ENCODE measurements around the gene RCBTB2.

The RCBTB2 gene

DNA sequence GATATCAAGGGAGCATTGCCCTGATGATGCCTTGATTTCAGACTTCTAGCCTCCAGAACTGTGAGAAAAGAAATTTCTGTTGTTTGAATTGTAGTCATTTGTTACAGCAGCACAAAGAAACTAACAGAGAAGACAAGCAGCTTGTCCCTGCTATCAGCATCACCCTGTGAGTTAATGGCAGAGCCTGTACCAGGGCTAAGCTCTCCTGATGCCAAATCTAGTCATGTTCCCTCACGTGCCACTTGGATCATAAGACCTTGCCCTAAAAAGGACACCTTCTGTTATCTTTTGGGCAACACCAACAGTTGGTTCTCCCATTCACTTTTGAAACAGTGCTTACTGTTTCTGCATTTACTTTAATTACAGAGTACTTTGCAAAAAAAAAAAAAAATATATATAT lies 14.8 kb downstream of the RCBTB2 start:
- Histone ChIP-seq H3K27me3 (ENCODE audit: control insufficient read depth, insufficient read depth, low read length) (no peaks in the 10 kb centered on the region), H3K4me3 (ENCODE audit: low read length) (no peak overlapping the region), H3K27ac (ENCODE audit: low read length) (no peak overlapping the region), H3K36me3 (ENCODE audit: control insufficient read depth, low read depth, low read length) (peaks cover 6% of the 10 kb centered on the region), H3K9me3 (ENCODE audit: control insufficient read depth, low read depth, low read length) (no peaks in the 10 kb centered on the region), H3K9ac (ENCODE audit: low read length) (no peak overlapping the region), H3K4me1 (ENCODE audit: control insufficient read depth, low read depth, low read length) (no peaks in the 10 kb centered on the region)

DNA sequence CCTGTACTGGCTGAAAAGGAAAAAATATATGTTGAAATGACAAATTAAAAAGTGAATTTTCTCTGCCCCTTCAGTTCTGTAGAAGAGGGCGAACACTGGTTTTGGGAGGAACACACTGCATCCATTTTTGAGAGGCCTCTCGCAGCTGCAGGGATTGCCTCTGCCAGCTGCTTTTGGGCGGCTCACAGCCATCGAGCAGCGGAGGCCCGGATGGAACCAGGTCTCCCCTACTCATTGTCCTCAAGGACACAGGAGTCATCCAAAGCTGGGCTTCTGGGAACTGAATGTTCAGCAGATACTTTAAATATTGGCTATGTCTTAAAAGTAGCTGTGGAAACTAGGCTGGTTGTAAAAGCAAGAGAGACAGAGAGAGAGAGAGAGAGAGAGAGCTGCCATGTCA lies 17.1 kb downstream of the RCBTB2 start:
- Histone ChIP-seq H3K4me1 (ENCODE audit: control insufficient read depth, low read depth, low read length) (no peaks in the 10 kb centered on the region), H3K36me3 (ENCODE audit: control insufficient read depth, low read depth, low read length) (peaks cover 5% of the 10 kb centered on the region), H3K27me3 (ENCODE audit: control insufficient read depth, insufficient read depth, low read length) (no peaks in the 10 kb centered on the region), H3K9me3 (ENCODE audit: control insufficient read depth, low read depth, low read length) (no peaks in the 10 kb centered on the region), H3K4me3 (ENCODE audit: low read length) (no peak overlapping the region), H3K9ac (ENCODE audit: low read length) (no peak overlapping the region), H3K27ac (ENCODE audit: low read length) (no peak overlapping the region)

DNA sequence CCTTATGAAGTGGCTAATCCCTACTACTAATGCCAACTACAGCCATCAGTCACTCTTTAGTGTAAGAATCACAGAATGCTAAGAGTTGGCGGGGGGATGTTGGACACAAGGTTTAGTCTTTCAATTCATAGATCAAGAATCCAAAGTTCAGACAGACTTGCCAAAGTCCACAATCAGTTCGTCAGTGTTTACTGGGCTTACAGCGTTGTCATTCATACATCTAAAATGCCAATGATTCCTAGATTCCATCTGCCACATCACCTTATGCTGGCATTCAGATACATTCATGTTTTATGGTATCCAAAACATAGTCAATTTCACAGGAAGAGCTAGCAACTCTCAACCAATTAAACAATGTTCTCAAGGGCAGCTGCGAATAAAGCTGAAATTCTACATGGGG lies 18.1 kb downstream of the RCBTB2 start:
- Histone ChIP-seq H3K27me3 (ENCODE audit: control insufficient read depth, insufficient read depth, low read length) (no peaks in the 10 kb centered on the region), H3K36me3 (ENCODE audit: control insufficient read depth, low read depth, low read length) (peaks cover 5% of the 10 kb centered on the region), H3K4me3 (ENCODE audit: low read length) (no peak overlapping the region), H3K27ac (ENCODE audit: low read length) (no peak overlapping the region), H3K9me3 (ENCODE audit: control insufficient read depth, low read depth, low read length) (no peaks in the 10 kb centered on the region), H3K9ac (ENCODE audit: low read length) (no peak overlapping the region), H3K4me1 (ENCODE audit: control insufficient read depth, low read depth, low read length) (no peaks in the 10 kb centered on the region)

DNA sequence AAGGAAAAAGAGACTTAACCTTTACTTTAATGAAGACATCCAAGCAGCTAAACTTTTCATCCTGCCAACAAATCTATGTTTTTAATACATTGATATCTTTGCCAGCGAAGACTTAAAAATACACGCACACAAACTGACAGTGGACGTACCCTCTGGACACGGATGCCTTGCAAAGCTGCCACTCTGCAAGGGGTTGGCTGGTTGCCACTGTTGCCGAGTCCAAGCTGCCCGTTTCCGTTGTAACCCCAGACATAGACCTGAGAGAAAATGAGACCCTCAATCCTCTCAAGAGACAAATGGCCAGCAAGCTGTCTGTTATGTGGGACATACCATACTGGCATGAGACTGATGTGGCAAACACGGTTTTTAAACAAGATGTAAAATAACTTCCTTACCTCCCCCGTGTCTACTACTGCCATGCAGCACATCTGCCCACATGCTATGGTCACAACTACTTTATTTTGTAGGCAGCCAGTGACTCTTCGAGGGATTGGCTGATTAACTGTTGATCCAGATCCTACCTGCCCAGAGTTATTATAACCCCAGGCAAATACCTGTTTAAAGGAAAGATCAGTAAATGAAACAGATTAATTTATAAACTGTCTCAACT lies 21.2 kb downstream of the RCBTB2 start:
- no peaks in the 10 kb centered on the region for H3K9me3 ChIP-seq (ENCODE audit: control insufficient read depth, low read depth, low read length)
- H3K36me3 ChIP-seq (ENCODE audit: control insufficient read depth, low read depth, low read length), result peaks cover 5% of the 10 kb centered on the region
- H3K4me3 ChIP-seq (ENCODE audit: low read length), result no peak overlapping the region
- H3K27me3 ChIP-seq (ENCODE audit: control insufficient read depth, insufficient read depth, low read length), result no peaks in the 10 kb centered on the region
- no peak overlapping the region for H3K9ac ChIP-seq (ENCODE audit: low read length)
- no peaks in the 10 kb centered on the region for H3K4me1 ChIP-seq (ENCODE audit: control insufficient read depth, low read depth, low read length)
- no peak overlapping the region for H3K27ac ChIP-seq (ENCODE audit: low read length)

DNA sequence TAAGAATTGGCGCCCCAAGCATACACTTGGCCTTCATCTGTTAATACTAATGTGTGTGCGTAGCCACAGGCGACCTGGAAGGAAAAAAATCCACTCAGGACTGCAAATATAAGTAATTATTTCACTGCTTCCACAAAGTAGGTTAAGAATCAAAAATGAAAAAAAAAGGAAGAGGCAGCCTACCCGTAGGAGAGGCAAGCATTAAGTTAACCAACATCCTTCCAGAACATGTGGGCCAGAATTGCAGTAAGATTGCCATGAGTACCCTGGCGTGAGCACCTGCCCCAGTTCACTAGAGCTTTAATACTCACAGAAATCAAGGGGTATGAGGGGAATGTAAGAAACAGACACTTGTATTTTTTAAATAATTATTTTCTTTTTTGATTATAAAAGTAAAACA lies 22.2 kb downstream of the RCBTB2 start:
- no peak overlapping the region for H3K27ac ChIP-seq (ENCODE audit: low read length)
- H3K27me3 ChIP-seq (ENCODE audit: control insufficient read depth, insufficient read depth, low read length), result no peaks in the 10 kb centered on the region
- H3K9ac ChIP-seq (ENCODE audit: low read length), result no peak overlapping the region
- H3K4me1 ChIP-seq (ENCODE audit: control insufficient read depth, low read depth, low read length), result no peaks in the 10 kb centered on the region
- H3K9me3 ChIP-seq (ENCODE audit: control insufficient read depth, low read depth, low read length), result no peaks in the 10 kb centered on the region
- peaks cover 5% of the 10 kb centered on the region for H3K36me3 ChIP-seq (ENCODE audit: control insufficient read depth, low read depth, low read length)
- H3K4me3 ChIP-seq (ENCODE audit: low read length), result no peak overlapping the region

DNA sequence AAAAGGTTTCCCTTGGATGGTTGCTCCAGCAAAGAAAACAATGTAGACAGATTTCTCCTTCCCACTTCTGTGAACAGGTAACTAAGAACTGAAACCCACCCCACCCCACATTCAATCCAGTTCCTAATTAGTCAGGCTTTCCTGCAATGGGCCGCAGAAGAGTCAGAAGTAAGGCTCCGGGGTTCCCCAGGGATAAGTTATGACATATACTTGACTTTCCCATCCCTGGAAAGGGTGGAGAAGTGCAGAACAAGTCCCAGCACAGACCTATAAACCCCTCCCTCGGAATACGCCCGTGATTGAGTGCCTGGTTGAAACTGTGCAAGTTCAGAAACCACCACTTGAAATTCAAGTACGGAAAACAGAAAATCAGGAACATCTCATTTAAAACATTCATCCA lies 24.9 kb downstream of the RCBTB2 start:
- Histone ChIP-seq H3K9me3 (ENCODE audit: control insufficient read depth, low read depth, low read length) (no peaks in the 10 kb centered on the region), H3K9ac (ENCODE audit: low read length) (no peak overlapping the region), H3K4me1 (ENCODE audit: control insufficient read depth, low read depth, low read length) (no peaks in the 10 kb centered on the region), H3K36me3 (ENCODE audit: control insufficient read depth, low read depth, low read length) (peaks cover 5% of the 10 kb centered on the region), H3K4me3 (ENCODE audit: low read length) (no peak overlapping the region), H3K27me3 (ENCODE audit: control insufficient read depth, insufficient read depth, low read length) (no peaks in the 10 kb centered on the region), H3K27ac (ENCODE audit: low read length) (no peak overlapping the region)

DNA sequence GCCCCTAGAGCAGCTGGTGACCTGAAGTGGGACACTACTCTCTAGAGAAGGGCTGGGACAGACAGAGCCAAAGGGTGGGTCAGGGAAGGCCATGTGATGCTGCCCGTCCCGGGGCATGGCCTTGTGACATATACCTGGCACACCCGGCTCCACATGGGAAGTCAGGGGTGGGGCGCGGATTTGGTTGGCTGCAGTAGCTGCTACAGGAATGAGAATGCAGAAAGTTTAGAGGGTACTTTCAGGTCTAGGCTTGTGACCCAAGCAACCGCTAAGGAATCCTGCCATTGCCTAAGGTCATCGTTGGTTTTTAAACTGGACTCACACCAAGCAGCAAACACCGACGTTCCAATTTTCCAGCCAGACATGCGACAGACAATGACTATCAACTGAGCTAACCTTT lies 25.9 kb downstream of the RCBTB2 start:
- Histone ChIP-seq H3K36me3 (ENCODE audit: control insufficient read depth, low read depth, low read length) (peaks cover 3% of the 10 kb centered on the region), H3K27me3 (ENCODE audit: control insufficient read depth, insufficient read depth, low read length) (no peaks in the 10 kb centered on the region), H3K9me3 (ENCODE audit: control insufficient read depth, low read depth, low read length) (no peaks in the 10 kb centered on the region), H3K9ac (ENCODE audit: low read length) (no peak overlapping the region), H3K4me1 (ENCODE audit: control insufficient read depth, low read depth, low read length) (no peaks in the 10 kb centered on the region), H3K27ac (ENCODE audit: low read length) (no peak overlapping the region), H3K4me3 (ENCODE audit: low read length) (no peak overlapping the region)

DNA sequence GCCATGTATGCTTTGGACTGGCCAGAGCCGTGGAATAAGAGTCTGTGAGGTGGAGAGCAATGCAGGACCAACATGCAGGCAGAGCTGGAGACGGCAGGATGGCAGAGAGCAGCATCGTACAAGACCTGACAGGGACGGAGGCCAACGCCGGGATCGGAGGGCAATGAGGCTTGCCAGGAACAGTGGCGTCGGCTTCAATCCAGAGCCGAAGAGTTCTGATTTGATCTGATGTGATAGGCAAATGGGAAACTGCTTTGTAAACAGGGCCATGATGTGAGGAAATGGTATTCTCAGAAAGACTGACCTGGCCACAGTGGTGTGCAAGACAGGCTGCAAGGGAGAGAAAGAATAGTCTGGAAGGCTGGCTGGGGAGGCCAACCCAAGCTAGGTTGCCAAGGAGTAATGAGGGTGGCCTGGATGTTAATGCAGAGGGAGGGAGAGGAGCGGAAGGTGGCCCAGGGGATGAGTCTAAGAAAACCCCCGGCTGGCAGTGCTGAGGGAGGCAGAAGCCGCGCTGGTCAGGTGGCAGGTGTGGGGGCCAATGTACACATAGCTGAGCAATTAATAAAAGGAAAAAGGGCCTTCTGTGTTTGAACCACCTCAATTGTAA lies 26.7 kb downstream of the RCBTB2 start:
- no peaks in the 10 kb centered on the region for H3K36me3 ChIP-seq (ENCODE audit: control insufficient read depth, low read depth, low read length)
- H3K27ac ChIP-seq (ENCODE audit: low read length), result no peak overlapping the region
- H3K27me3 ChIP-seq (ENCODE audit: control insufficient read depth, insufficient read depth, low read length), result no peaks in the 10 kb centered on the region
- no peak overlapping the region for H3K9ac ChIP-seq (ENCODE audit: low read length)
- no peaks in the 10 kb centered on the region for H3K4me1 ChIP-seq (ENCODE audit: control insufficient read depth, low read depth, low read length)
- no peaks in the 10 kb centered on the region for H3K9me3 ChIP-seq (ENCODE audit: control insufficient read depth, low read depth, low read length)
- no peak overlapping the region for H3K4me3 ChIP-seq (ENCODE audit: low read length)

DNA sequence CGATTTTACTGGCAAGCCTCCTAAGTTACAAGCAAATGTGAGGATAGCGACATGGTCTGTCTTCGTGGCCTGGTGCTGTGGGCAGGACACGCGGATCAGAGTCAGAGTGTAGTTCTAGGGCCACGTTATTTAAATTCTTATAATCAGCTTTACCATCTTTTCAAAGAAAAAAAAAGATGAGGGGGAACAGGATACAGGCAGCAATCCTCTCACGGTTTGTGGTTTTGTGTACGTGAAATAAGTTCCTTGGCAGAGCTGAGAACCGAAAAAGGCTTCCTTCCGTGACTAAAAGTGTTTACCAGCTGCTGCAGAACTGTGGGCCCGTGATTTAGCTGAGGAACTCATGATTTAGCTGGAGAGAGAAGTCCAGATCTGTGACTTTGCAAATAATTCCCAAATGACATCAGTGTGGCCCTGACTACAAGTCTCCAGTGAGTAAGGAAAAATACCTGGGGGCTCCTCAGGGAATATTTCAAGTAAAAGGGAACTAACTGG lies 27.2 kb downstream of the RCBTB2 start:
- Histone ChIP-seq H3K27me3 (ENCODE audit: control insufficient read depth, insufficient read depth, low read length) (no peaks in the 10 kb centered on the region), H3K9me3 (ENCODE audit: control insufficient read depth, low read depth, low read length) (no peaks in the 10 kb centered on the region), H3K36me3 (ENCODE audit: control insufficient read depth, low read depth, low read length) (peaks cover 2% of the 10 kb centered on the region), H3K9ac (ENCODE audit: low read length) (no peak overlapping the region), H3K4me3 (ENCODE audit: low read length) (no peak overlapping the region), H3K4me1 (ENCODE audit: control insufficient read depth, low read depth, low read length) (no peaks in the 10 kb centered on the region), H3K27ac (ENCODE audit: low read length) (no peak overlapping the region)

DNA sequence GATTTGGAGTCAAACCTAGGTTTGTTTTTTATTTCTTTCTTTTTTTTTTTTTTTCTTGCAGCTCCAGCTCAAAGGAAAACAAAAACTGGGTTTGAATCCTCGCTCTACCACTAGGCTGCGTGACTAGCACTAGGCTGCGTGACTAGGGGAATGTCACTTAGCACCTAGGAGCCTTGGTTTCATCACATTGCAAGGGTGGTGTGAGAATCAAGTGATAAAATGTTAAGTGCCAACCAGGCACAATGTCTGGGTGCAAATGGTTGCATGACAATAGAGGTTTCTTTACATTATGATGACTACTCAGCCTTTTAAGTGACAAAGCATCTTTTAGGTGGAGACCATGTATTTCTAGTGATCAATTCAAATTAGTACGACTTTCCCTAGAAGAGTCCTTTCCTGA lies 27.9 kb downstream of the RCBTB2 start:
- Histone ChIP-seq H3K27ac (ENCODE audit: low read length) (no peak overlapping the region), H3K36me3 (ENCODE audit: control insufficient read depth, low read depth, low read length) (peaks cover 3% of the 10 kb centered on the region), H3K4me3 (ENCODE audit: low read length) (no peak overlapping the region), H3K4me1 (ENCODE audit: control insufficient read depth, low read depth, low read length) (no peaks in the 10 kb centered on the region), H3K9ac (ENCODE audit: low read length) (no peak overlapping the region), H3K27me3 (ENCODE audit: control insufficient read depth, insufficient read depth, low read length) (no peaks in the 10 kb centered on the region), H3K9me3 (ENCODE audit: control insufficient read depth, low read depth, low read length) (no peaks in the 10 kb centered on the region)

DNA sequence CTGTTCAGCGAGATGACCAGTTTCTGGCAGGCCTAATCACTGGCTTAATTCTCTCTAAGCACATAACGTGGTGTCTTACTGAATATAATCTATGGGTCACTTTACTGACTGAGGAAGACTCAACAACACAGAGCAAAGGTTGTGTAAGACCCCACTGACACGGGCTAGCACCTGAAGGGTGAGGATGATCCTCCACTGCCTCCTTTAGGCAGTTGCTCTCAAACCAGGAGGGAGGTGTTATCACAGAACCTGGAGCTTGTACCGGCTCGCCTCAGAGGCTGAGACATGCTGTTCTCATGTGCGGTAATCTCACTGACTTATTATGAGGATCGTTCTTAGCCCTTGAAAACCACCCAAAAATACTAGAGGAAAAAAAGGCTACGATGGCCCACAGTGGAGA lies 28.3 kb downstream of the RCBTB2 start:
- H3K36me3 ChIP-seq (ENCODE audit: control insufficient read depth, low read depth, low read length), result peaks cover 3% of the 10 kb centered on the region
- peak overlapping the region; percentile 42 for H3K27ac ChIP-seq (ENCODE audit: low read length)
- no peaks in the 10 kb centered on the region for H3K9me3 ChIP-seq (ENCODE audit: control insufficient read depth, low read depth, low read length)
- H3K27me3 ChIP-seq (ENCODE audit: control insufficient read depth, insufficient read depth, low read length), result no peaks in the 10 kb centered on the region
- no peak overlapping the region for H3K9ac ChIP-seq (ENCODE audit: low read length)
- no peaks in the 10 kb centered on the region for H3K4me1 ChIP-seq (ENCODE audit: control insufficient read depth, low read depth, low read length)
- H3K4me3 ChIP-seq (ENCODE audit: low read length), result no peak overlapping the region

DNA sequence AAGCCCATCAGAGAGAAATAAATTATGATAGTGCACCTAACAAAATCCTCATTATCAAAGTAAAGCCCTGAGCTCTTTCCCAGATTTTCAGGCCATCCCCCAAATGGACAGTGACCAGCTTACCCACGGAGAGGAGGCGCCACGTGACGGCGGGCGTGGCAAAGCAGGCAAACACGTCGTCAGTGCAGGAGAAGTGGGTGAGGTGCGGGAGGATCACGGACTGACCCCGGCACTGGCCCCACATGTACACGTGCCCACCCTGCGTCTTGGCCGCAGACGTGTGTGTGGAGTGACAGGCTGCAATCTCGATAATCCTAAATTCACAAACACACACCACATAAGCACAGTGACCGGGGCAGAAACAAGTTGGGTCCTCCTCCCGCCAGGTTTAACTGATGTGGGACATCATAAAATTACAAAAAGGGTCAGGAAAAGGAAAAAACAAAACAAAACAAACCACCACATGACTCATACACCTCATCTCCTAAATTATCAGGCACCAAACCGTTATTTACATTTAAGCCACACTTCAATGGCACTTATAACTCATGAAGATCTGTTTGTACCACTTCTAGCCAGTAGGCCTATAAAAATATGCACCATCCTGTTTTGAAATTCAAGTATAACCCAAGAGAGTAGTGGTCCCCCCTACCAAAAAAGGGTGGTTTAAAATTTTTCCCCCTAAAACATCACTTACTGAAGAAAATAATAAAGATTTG lies 30.1 kb downstream of the RCBTB2 start:
- Histone ChIP-seq H3K4me3 (ENCODE audit: low read length) (no peak overlapping the region), H3K9me3 (ENCODE audit: control insufficient read depth, low read depth, low read length) (no peaks in the 10 kb centered on the region), H3K4me1 (ENCODE audit: control insufficient read depth, low read depth, low read length) (no peaks in the 10 kb centered on the region), H3K27ac (ENCODE audit: low read length) (no peak overlapping the region), H3K36me3 (ENCODE audit: control insufficient read depth, low read depth, low read length) (peaks cover 3% of the 10 kb centered on the region), H3K9ac (ENCODE audit: low read length) (no peak overlapping the region), H3K27me3 (ENCODE audit: control insufficient read depth, insufficient read depth, low read length) (no peaks in the 10 kb centered on the region)
